GM23248 (cell line): Measurements from ENCODE around the gene NPM1. TPM values are rescaled to one million over a fixed set of nuclear protein-coding genes. Genes with fewer than 3 reads are reported as not detected.

Source experiments
- DNase-seq: peaks from one replicate; pipeline ENCODE4 v3.0.0-alpha.2; 2015
- H2AFZ ChIP-seq: fragments of 200-600 bp; sonication (generic); 2 replicates; pipeline ENCODE4 v1.6.1; 2016; ENCODE audit warnings: antibody characterized with exemption
- H3F3A ChIP-seq: fragments of 200-600 bp; sonication (generic); 2 replicates; pipeline ENCODE4 v1.6.1; 2016; ENCODE audit warnings: mild to moderate bottlenecking, antibody characterized with exemption, mixed run types; ENCODE audit not compliant: insufficient read depth
- H3K27ac ChIP-seq: fragments of 200-600 bp; sonication (generic); 2 replicates; pipeline ENCODE4 v1.5.1; 2016; ENCODE audit warnings: mild to moderate bottlenecking
- H3K27me3 ChIP-seq: fragments of 200-600 bp; sonication (generic); replicated peaks from 2 replicates; pipeline ENCODE4 v1.6.1; 2016; ENCODE audit warnings: mild to moderate bottlenecking; ENCODE audit not compliant: insufficient read depth
- H3K36me3 ChIP-seq: fragments of 200-600 bp; sonication (generic); 2 replicates; pipeline ENCODE4 v1.6.1; 2016; ENCODE audit warnings: low read depth, mild to moderate bottlenecking
- H3K4me1 ChIP-seq: fragments of 200-600 bp; sonication (generic); 2 replicates; pipeline ENCODE4 v1.6.1; 2016; ENCODE audit warnings: mild to moderate bottlenecking; ENCODE audit not compliant: insufficient read depth
- H3K4me2 ChIP-seq: fragments of 200-600 bp; sonication (generic); one replicate; pipeline ENCODE4 v1.6.1; 2016; ENCODE audit warnings: mild to moderate bottlenecking; ENCODE audit not compliant: unreplicated experiment
- H3K4me3 ChIP-seq: fragments of 200-600 bp; sonication (generic); 2 replicates; pipeline ENCODE4 v1.5.1; 2016; ENCODE audit warnings: mild to moderate bottlenecking
- H3K79me2 ChIP-seq: fragments of 200-600 bp; sonication (generic); 2 replicates; pipeline ENCODE4 v1.6.1; 2016; ENCODE audit warnings: mild to moderate bottlenecking; ENCODE audit not compliant: insufficient read depth
- H3K9ac ChIP-seq: fragments of 200-600 bp; sonication (generic); 2 replicates; pipeline ENCODE4 v1.6.1; 2016; ENCODE audit warnings: mild to moderate bottlenecking
- H3K9me2 ChIP-seq: fragments of 200-600 bp; sonication (generic); 2 replicates; pipeline ENCODE4 v1.6.1; 2016; ENCODE audit warnings: mixed run types, mild to moderate bottlenecking, moderate library complexity; ENCODE audit not compliant: insufficient read depth
- H3K9me3 ChIP-seq: fragments of 200-600 bp; sonication (generic); one replicate; pipeline ENCODE4 v1.6.1; 2017; ENCODE audit warnings: low read depth
- H4K20me1 ChIP-seq: fragments of 200-600 bp; sonication (generic); 2 replicates; pipeline ENCODE4 v1.6.0; 2016; ENCODE audit not compliant: insufficient read depth
- EZH2 ChIP-seq: fragments of 200-600 bp; sonication (generic); IDR thresholded peaks from 2 replicates; pipeline ENCODE4 v1.6.1; 2018; ENCODE audit warnings: antibody characterized with exemption, mild to moderate bottlenecking; ENCODE audit not compliant: insufficient read depth, poor library complexity, severe bottlenecking
- EZH2phosphoT487 ChIP-seq: fragments of 200-600 bp; sonication (generic); IDR thresholded peaks from 2 replicates; pipeline ENCODE4 v1.6.1; 2018; ENCODE audit warnings: antibody characterized with exemption, moderate library complexity, mild to moderate bottlenecking, low read depth; ENCODE audit not compliant: insufficient read depth
- WGBS, 2 experiments: methylation state at CpG; one replicate each; pipeline ENCODE4 v1.1.6; 2015 to 2017; ENCODE audit warnings: low lambda C conversion rate in 2 of 2, low coverage in 1 of 2; ENCODE audit errors: missing lambda C conversion rate in 2 of 2; 5-methylcytosine and 5-hydroxymethylcytosine counted together
- in situ Hi-C: fragments of 300-500 bp; cut with MboI; formaldehyde crosslinking; loops from 2 replicates; pipeline ENCODE4 v1.15.0; 2020
- polyA plus RNA-seq: library from polyadenylated mRNA; unstranded; fragments of >200 nt; fragmentation: Nextera tagmentation; extraction: Ambion mirVana; gene quantifications from 2 replicates; pipeline ENCODE4 v1.2.1, GENCODE V29; 2016
- total RNA-seq: library from RNA; depleted of rRNA; stranded (reverse); fragments of >200 nt; shearing (Covaris generic); gene quantifications from 2 replicates; pipeline ENCODE4 v1.2.3, GENCODE V29; 2014

Gene NPM1
- total and polyA plus RNA-seq, 2 experiments from 2014 or later, result 584 to 757 TPM

DNA sequence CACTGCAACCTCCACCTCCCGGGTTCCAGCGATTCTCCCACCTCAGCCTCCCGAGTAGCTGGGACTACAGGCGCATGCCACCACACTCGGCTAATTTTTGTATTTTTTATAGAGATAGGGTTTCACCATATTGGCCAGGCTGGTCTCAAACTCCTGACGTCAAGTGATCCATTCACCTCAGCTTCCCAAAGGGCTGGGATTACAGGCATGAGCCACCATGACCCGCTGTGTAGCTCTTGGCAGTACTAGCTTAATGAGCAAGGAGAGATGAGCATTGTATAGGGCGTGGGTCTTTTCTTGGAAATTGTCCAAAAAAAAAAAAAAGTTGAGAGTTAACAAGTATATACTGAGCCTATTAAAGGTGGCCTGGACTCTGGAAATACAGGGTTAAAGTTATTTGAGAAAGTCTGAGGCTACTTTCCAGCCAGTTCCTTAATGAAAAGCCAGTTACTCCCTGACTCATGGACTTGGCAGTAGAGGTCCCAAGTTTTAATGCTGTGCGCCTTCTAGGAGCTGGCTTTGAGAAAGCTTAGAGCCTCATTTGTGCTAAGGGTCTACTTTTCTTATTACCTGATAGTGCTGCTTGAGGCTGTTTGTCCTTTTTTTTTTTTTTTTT, 27.6 kb downstream of the NPM1 start:
- WGBS, 2 experiments, result 69 to 72% methylated on average over 8 to 9 of the region's 9 CpGs
- H3K4me2 ChIP-seq, result no peak overlapping the region
- H3F3A ChIP-seq, result peaks cover 79% of the 10 kb centered on the region
- no peak overlapping the region for H3K9ac ChIP-seq
- peaks cover 8% of the 10 kb centered on the region for H3K4me1 ChIP-seq
- no peak overlapping the region for H3K27ac ChIP-seq
- H3K9me3 ChIP-seq, result no peaks in the 10 kb centered on the region
- no peaks in the 10 kb centered on the region for H3K9me2 ChIP-seq
- no peaks in the 10 kb centered on the region for H3K27me3 ChIP-seq
- peak; percentile 60 for DNase-seq
- no peak overlapping the region for H3K4me3 ChIP-seq
- TF ChIP-seq EZH2 (no peak), EZH2phosphoT487 (no peak)
- no peak overlapping the region for H2AFZ ChIP-seq
- in situ Hi-C loops, result loop anchor here (10.0 to 25.0 kb wide), 3 partner anchors 422 to 622 kb away; no protein-coding TSS in a partner anchor
- H3K79me2 ChIP-seq, result peaks cover 26% of the 10 kb centered on the region
- H3K36me3 ChIP-seq, result peaks cover 34% of the 10 kb centered on the region
- H4K20me1 ChIP-seq, result peaks cover 19% of the 10 kb centered on the region; the same call in 1 of the 2 replicates

- peaks cover 16% of the 10 kb centered on the region for H3K79me2 ChIP-seq
- no peak for DNase-seq
- H3K4me2 ChIP-seq, result no peak overlapping the region
- no peaks in the 10 kb centered on the region for H3K9me2 ChIP-seq
- no peak overlapping the region for H3K9ac ChIP-seq
- H4K20me1 ChIP-seq, result peaks cover 12% of the 10 kb centered on the region; the same call in 1 of the 2 replicates
- no peak for TF ChIP-seq EZH2
- TF ChIP-seq EZH2phosphoT487, result no peak
- no peaks in the 10 kb centered on the region for H3K27me3 ChIP-seq
- peaks cover 26% of the 10 kb centered on the region for H3K36me3 ChIP-seq
- in situ Hi-C loops, result loop anchor here (10.0 to 25.0 kb wide), 3 partner anchors 421 to 621 kb away; no protein-coding TSS in a partner anchor
- no peaks in the 10 kb centered on the region for H3K9me3 ChIP-seq
- WGBS, 2 experiments, result 88 to 91% methylated on average over 11 of the region's 11 CpGs
- no peak overlapping the region for H3K4me3 ChIP-seq
- H2AFZ ChIP-seq, result no peak overlapping the region
- H3K27ac ChIP-seq, result no peak overlapping the region
- peaks cover 6% of the 10 kb centered on the region; the same call in 1 of the 2 replicates for H3K4me1 ChIP-seq
- peaks cover 70% of the 10 kb centered on the region for H3F3A ChIP-seq
Measured at GRCh38 chr5:171416160-171417049, 28.8 kb downstream of the NPM1 start.

DNA sequence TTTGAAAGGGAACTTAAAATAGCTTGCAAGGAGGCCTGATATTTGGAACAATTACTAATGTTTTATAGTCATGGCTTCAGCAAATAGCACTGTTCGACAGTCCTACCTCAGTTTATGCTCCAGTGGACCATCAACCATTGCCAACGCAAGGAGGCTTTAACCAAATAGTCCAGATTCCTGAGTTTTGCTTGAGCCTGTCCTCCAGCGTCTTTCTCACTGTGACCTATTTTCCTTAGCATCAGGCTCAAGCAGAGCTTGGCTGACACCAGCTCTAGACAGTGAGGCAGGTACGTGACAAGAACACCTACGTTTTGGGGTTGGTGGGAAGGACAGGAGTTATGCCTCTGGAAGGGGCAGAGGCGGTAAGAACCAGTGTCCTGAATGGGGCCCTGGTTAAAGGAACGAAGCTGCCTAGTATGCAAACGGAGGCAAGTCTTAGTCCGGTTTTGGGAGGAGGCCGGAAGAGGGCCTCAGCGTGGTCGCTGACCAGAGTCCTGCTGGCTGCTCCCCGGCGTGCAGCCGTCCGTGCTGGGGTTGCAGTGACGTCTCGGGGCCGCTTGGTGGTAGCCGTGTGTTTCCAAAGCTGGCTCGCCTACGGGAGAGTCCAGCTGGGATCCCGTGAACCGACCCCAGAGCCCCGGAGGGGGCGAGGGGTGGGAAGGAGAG, 30.8 kb downstream of the NPM1 start:
- H3K79me2 ChIP-seq, result peaks cover 2% of the 10 kb centered on the region; the same call in 1 of the 2 replicates
- H4K20me1 ChIP-seq, result no peaks in the 10 kb centered on the region; the same call in 1 of the 2 replicates
- no peaks in the 10 kb centered on the region for H3K9me3 ChIP-seq
- H3K36me3 ChIP-seq, result peaks cover 10% of the 10 kb centered on the region; the same call in 1 of the 2 replicates
- H3K4me3 ChIP-seq, result peak overlapping the region; percentile 63
- DNase-seq, result peak; percentile 94
- 0 out of 2 replicates have a peak overlapping the region, but pooled peaks have one; percentile 18 for H2AFZ ChIP-seq
- TF ChIP-seq EZH2phosphoT487 (no peak), EZH2 (no peak)
- 0 out of 2 replicates have a peak, but pooled peaks cover 6% of the 10 kb centered on the region for H3K4me1 ChIP-seq
- no peaks in the 10 kb centered on the region for H3K27me3 ChIP-seq
- 16 to 20% methylated on average over 23 to 26 of the region's 26 CpGs for WGBS, 2 experiments
- H3K9ac ChIP-seq, result no peak overlapping the region
- in situ Hi-C loops, result loop anchor here (10.0 to 25.0 kb wide), 3 partner anchors 419 to 619 kb away; no protein-coding TSS in a partner anchor
- H3K4me2 ChIP-seq, result peak overlapping the region; percentile 75
- peaks cover 51% of the 10 kb centered on the region for H3F3A ChIP-seq
- H3K27ac ChIP-seq, result no peak overlapping the region
- no peaks in the 10 kb centered on the region for H3K9me2 ChIP-seq
